Measurements from ENCODE around the gene TOX2.

GRCh38 chr20:44028868-44029847, 114.5 kb downstream of the TOX2 start:
- no peak for TF ChIP-seq CTCF (conservative IDR thresholded peaks at IDR 0.05; ENCODE audit: low read depth, low read length)
- TF ChIP-seq EZH2 (IDR thresholded peaks at IDR 0.05; ENCODE audit: low read length, unreplicated experiment): no peak
- no peak for TF ChIP-seq EZH2phosphoT487 (IDR thresholded peaks at IDR 0.05; ENCODE audit: borderline replicate concordance, low read length)

Measured in PC-3 (cell line).